ENCODE measurements around the gene PROX2. TPM values are rescaled to one million over a fixed set of nuclear protein-coding genes. Genes with fewer than 3 reads are reported as not detected.
A peak's percentile ranks its signal among the peaks of the same experiment; 100 is the strongest.

PROX2 gene
- total RNA-seq, 2 experiments from 2014 or later, result 0.07 to 0.41 TPM

DNA sequence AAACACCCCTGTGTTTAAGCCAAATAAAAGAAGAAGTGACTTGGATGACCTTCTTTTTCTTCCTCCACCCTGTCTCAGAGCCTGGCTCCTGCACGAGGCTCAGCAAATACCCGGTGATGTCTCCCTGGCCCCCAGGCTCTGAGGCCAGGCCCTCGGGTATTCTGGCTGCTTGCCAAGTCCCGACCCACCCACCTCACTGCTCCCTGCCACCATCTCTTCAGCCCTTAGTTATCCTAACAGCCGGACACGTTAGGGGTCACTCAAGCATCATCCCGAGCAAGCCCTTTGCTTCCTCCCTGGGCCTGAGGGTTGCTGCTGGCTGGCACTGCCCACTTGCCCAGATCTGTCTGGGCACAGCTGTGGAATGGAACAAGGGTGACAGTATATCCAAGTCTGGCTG is 39.9 kb upstream of the PROX2 start:
- Mint-ChIP-seq H3K4me3 (no peak overlapping the region), H3K27ac (no peak overlapping the region), H3K4me1 (ENCODE audit: low read depth) (no peaks in the 10 kb centered on the region), H3K36me3 (ENCODE audit: low read depth) (peaks cover 4% of the 10 kb centered on the region), H3K9me3 (no peaks in the 10 kb centered on the region), H3K27me3 (ENCODE audit: low read depth) (no peaks in the 10 kb centered on the region)
- intact Hi-C loops (cut with micrococcal nuclease), result loop anchor here (2.0 kb wide), 1 partner anchor 387 kb away; no protein-coding TSS in a partner anchor
- no peak for DNase-seq
- CTCF ChIA-PET, result interaction anchor here (1.2 kb wide), 1 partner anchor 14 kb away, joined by 3 read pairs; no protein-coding TSS in a partner anchor

DNA sequence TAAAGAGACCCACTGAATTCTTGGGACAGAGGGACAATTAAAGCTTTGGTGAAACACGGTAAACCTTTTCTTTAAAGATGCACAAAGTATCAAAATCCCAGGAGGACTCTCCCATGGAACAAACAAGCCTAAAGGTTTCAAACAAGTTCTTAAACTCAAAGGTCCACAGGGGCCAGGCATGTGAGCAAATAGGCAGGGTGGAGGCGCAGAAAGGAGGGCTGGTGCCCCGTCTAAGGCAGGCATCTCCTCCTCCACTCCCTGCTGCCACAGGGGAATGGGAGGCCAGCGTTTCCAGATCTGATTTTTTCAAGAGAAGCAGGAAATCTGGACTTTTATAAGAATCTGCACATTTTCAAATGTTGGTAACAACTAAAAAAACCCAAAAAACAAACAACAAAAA is 39.5 kb upstream of the PROX2 start:
- no peaks in the 10 kb centered on the region for H3K9me3 Mint-ChIP-seq
- H3K27me3 Mint-ChIP-seq (ENCODE audit: low read depth), result no peaks in the 10 kb centered on the region
- CTCF ChIA-PET, result interaction anchor here (1.2 kb wide), 1 partner anchor 15 kb away, joined by 3 read pairs; no protein-coding TSS in a partner anchor
- peaks cover 4% of the 10 kb centered on the region for H3K36me3 Mint-ChIP-seq (ENCODE audit: low read depth)
- no peak for DNase-seq
- no peaks in the 10 kb centered on the region for H3K4me1 Mint-ChIP-seq (ENCODE audit: low read depth)
- intact Hi-C loops (cut with micrococcal nuclease), result loop anchor here (2.0 kb wide), 1 partner anchor 387 kb away; no protein-coding TSS in a partner anchor
- H3K27ac Mint-ChIP-seq, result no peak overlapping the region
- no peak overlapping the region for H3K4me3 Mint-ChIP-seq

DNA sequence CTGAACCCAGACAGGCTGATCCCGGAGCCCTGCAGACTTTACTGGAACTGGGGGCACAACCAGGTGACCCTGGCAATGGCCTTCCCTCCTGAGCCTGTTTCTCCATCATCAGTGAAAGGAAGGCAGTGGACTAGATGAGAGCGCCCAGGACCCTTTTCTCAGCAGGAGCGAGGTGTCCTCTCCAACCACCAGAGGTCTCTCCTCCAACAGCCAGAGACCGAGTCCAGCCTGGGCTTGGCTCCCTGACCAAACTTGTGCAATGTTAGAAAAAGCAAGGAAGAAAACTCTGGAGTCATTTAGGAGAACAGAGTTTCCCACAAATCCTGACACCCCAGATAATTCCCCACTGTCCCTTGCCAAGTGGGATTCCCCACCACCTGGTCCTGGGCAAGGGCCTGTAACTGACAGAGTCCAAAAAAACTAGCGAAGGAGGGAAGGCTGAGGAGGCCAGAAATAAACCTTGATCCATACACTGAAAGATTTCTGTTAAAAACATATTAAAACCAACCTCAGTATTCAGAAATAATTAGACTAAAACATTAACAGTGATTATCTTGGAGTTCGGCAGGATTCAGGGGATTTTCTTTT is 38.1 kb upstream of the PROX2 start:
- CTCF ChIA-PET, result no interaction called here
- intact Hi-C loops (cut with micrococcal nuclease), result loop anchor here (1.0 to 2.0 kb wide), 2 partner anchors 174 to 389 kb away; no protein-coding TSS in a partner anchor
- no peak overlapping the region for H3K27ac Mint-ChIP-seq
- H3K9me3 Mint-ChIP-seq, result no peaks in the 10 kb centered on the region
- no peak overlapping the region for H3K4me3 Mint-ChIP-seq
- peaks cover 4% of the 10 kb centered on the region for H3K36me3 Mint-ChIP-seq (ENCODE audit: low read depth)
- no peaks in the 10 kb centered on the region for H3K27me3 Mint-ChIP-seq (ENCODE audit: low read depth)
- DNase-seq, result peak; percentile 38
- no peaks in the 10 kb centered on the region for H3K4me1 Mint-ChIP-seq (ENCODE audit: low read depth)

DNA sequence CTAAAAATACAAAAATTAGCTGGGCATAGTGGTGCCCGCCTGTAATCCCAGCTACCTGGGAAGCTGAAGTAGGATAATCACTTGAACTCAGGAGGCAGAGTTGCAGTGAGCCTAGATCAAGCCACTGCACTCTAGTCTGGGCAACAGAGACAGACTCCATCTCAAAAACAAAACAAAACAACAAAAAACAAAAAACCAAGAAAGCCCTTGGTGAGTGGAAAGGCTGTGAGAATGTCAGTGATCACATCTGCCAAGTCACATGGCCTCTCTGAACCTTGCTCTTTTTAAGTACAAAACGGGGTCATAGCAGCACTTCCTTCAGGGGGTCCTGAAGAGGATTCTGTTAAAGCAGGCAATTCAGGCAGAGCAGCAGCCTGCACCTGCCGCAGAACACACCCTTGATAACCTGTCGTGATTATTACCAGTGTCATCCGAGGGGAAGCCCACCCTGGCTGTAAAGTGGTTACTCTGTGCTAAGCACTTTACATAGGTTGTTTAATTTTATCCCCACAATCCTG is 37.5 kb upstream of the PROX2 start:
- no peaks in the 10 kb centered on the region for H3K27me3 Mint-ChIP-seq (ENCODE audit: low read depth)
- CTCF ChIA-PET, result interaction anchor here (17.5 kb wide), 1 partner anchor 55 kb away, joined by 379 read pairs; no protein-coding TSS in a partner anchor
- intact Hi-C loops (cut with micrococcal nuclease), result no loop called here
- no peak overlapping the region for H3K4me3 Mint-ChIP-seq
- H3K27ac Mint-ChIP-seq, result no peak overlapping the region
- DNase-seq, result no peak
- H3K9me3 Mint-ChIP-seq, result no peaks in the 10 kb centered on the region
- H3K36me3 Mint-ChIP-seq (ENCODE audit: low read depth), result peaks cover 4% of the 10 kb centered on the region
- no peaks in the 10 kb centered on the region for H3K4me1 Mint-ChIP-seq (ENCODE audit: low read depth)

DNA sequence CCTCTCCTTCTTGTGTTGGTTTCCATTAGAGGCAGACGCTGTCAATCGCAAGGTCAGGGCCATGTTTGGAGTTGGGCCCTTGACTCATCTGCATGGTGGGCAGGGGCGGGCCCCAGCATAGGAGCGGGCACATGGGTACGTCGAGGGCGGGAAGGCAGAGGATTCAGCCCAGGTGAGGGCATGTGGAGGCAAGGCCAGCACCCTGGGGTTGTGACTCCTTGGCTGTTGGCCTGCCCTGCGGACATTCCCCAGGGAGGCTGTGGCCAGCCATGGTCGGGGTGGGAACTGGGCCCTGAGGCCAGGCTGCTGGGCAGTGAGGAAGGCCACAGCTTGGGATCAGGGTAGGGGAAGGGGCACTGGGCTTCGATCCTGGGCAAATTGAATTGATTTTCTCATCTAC is 36.9 kb upstream of the PROX2 start:
- Mint-ChIP-seq H3K36me3 (ENCODE audit: low read depth) (peaks cover 4% of the 10 kb centered on the region), H3K9me3 (no peaks in the 10 kb centered on the region), H3K4me1 (ENCODE audit: low read depth) (no peaks in the 10 kb centered on the region), H3K4me3 (no peak overlapping the region), H3K27me3 (ENCODE audit: low read depth) (no peaks in the 10 kb centered on the region), H3K27ac (no peak overlapping the region)
- DNase-seq, result no peak
- intact Hi-C loops (cut with micrococcal nuclease), result no loop called here
- CTCF ChIA-PET, result interaction anchor here (17.5 kb wide), 1 partner anchor 54 kb away, joined by 379 read pairs; no protein-coding TSS in a partner anchor

DNA sequence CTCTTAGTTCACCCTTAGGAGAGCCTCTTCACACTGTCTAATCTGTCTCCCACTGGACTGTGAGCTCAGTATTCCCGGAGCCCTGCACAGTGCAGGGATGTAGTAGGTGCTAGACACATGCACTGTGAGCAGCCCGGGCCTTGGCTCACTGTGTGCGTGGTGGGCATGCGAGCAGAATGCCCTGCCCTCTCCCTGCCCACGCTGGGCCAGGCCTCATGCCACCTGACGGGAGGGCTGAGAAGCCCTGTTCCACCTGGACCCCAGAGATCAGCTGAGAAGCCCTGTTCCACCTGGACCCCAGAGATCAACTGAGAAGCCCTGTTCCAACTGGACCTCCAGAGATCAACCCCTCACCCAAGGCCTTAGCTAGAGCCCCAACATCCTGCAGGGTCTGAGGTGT is 36.2 kb upstream of the PROX2 start:
- no peak overlapping the region for H3K4me3 Mint-ChIP-seq
- intact Hi-C loops (cut with micrococcal nuclease), result no loop called here
- peaks cover 2% of the 10 kb centered on the region for H3K36me3 Mint-ChIP-seq (ENCODE audit: low read depth)
- DNase-seq, result no peak
- peak overlapping the region; percentile 18 for H3K27ac Mint-ChIP-seq
- no peaks in the 10 kb centered on the region for H3K9me3 Mint-ChIP-seq
- CTCF ChIA-PET, result interaction anchor here (17.5 kb wide), 1 partner anchor 53 kb away, joined by 379 read pairs; no protein-coding TSS in a partner anchor
- H3K27me3 Mint-ChIP-seq (ENCODE audit: low read depth), result no peaks in the 10 kb centered on the region
- no peaks in the 10 kb centered on the region for H3K4me1 Mint-ChIP-seq (ENCODE audit: low read depth)

DNA sequence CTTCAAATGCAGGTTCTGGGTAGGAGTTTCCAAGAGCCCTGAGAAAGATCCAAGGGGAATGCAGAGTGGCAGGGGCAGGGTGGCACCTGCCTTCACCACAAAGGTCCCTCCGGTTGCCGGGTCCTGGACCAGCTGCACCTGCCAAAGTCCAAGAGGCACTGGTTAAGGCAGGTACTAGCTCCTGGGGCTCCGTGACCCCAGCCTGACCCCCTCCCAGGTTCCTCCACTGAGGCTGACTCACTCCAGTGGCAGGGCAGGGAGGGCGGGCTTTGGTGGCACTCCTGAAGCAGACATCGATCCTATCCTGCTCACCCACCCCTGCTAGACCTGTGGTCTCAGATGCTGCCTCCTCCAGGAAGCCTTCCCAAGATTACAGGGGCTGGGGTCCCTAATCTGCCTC is 35.8 kb upstream of the PROX2 start:
- DNase-seq, result no peak
- no peaks in the 10 kb centered on the region for H3K9me3 Mint-ChIP-seq
- no peak overlapping the region for H3K27ac Mint-ChIP-seq
- H3K27me3 Mint-ChIP-seq (ENCODE audit: low read depth), result no peaks in the 10 kb centered on the region
- CTCF ChIA-PET, result interaction anchor here (17.5 kb wide), 1 partner anchor 53 kb away, joined by 379 read pairs; no protein-coding TSS in a partner anchor
- H3K4me3 Mint-ChIP-seq, result no peak overlapping the region
- H3K4me1 Mint-ChIP-seq (ENCODE audit: low read depth), result no peaks in the 10 kb centered on the region
- H3K36me3 Mint-ChIP-seq (ENCODE audit: low read depth), result peaks cover 2% of the 10 kb centered on the region
- intact Hi-C loops (cut with micrococcal nuclease), result no loop called here

DNA sequence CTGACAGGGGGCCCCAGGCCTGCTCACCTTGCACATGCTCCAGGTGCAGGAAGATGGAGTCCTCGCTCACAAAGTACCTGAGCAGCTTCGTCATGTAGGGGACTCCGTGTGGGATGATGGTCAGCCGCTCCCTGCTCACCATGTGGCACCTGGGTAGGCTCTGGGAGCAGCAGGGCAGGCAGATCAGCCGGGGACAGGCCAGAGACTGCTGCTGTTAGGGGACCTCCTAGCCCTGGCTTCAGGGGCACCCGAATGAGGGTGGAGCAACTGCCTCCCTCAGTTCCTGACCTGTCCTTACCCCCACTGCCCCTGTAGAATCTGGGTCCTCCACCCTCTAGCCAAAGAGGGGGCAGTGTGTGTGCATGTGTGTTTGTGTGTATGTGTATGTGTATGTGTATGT is 35.3 kb upstream of the PROX2 start:
- peaks cover 2% of the 10 kb centered on the region for H3K36me3 Mint-ChIP-seq (ENCODE audit: low read depth)
- H3K4me3 Mint-ChIP-seq, result no peak overlapping the region
- CTCF ChIA-PET, result interaction anchor here (17.5 kb wide), 1 partner anchor 52 kb away, joined by 379 read pairs; no protein-coding TSS in a partner anchor
- H3K4me1 Mint-ChIP-seq (ENCODE audit: low read depth), result no peaks in the 10 kb centered on the region
- intact Hi-C loops (cut with micrococcal nuclease), result no loop called here
- DNase-seq, result no peak
- no peaks in the 10 kb centered on the region for H3K27me3 Mint-ChIP-seq (ENCODE audit: low read depth)
- no peaks in the 10 kb centered on the region for H3K9me3 Mint-ChIP-seq
- H3K27ac Mint-ChIP-seq, result no peak overlapping the region

DNA sequence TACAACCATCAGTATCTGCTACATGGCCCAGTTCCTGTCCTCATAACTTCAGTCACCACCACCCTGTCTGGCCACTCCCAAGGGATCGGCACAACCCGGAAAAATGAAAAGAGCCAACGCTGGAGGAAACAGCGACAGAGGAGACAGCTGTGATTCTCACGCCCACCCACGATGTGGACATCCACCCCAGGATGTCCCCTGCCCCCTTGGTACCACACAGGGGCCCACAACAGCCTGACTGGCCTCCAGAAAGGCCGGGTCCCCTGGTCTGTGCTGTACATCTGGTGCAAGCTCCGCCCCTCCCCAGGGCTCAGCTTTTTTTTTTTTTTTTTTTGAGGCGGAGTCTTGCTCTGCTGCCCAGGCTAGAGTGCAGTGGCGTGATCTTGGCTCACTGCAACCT is 34.6 kb upstream of the PROX2 start:
- intact Hi-C loops (cut with micrococcal nuclease), result no loop called here
- H3K4me3 Mint-ChIP-seq, result no peak overlapping the region
- no peaks in the 10 kb centered on the region for H3K27me3 Mint-ChIP-seq (ENCODE audit: low read depth)
- CTCF ChIA-PET, result interaction anchor here (0.6 to 17.5 kb wide), 2 partner anchors 52 to 114 kb away, joined by 3 to 379 read pairs; no protein-coding TSS in a partner anchor
- H3K4me1 Mint-ChIP-seq (ENCODE audit: low read depth), result peaks cover 3% of the 10 kb centered on the region
- DNase-seq, result no peak
- H3K36me3 Mint-ChIP-seq (ENCODE audit: low read depth), result peaks cover 2% of the 10 kb centered on the region
- no peaks in the 10 kb centered on the region for H3K9me3 Mint-ChIP-seq
- no peak overlapping the region for H3K27ac Mint-ChIP-seq

DNA sequence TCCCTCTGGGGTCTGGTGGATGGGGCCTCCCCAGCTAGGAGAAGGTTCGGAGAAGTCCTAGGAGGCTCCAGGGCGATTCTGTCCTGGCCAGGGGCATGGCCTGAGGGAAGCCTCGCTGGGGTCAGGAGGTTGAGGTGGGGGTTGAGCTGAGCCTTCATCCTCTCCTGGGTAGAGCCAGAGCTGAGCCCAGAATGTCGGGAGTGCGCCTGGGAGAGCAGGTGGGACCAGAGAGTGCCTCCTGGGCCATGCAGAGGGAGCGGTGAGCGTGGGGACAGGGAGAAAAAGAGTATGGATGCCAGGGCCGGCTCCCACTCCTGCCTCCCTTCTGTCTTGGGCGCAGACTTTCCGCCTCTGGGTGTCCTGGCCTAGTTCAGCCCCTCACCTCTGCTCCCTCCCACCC is 34.0 kb upstream of the PROX2 start:
- H3K36me3 Mint-ChIP-seq (ENCODE audit: low read depth), result peaks cover 2% of the 10 kb centered on the region
- no peaks in the 10 kb centered on the region for H3K27me3 Mint-ChIP-seq (ENCODE audit: low read depth)
- no peak overlapping the region for H3K27ac Mint-ChIP-seq
- H3K9me3 Mint-ChIP-seq, result no peaks in the 10 kb centered on the region
- intact Hi-C loops (cut with micrococcal nuclease), result no loop called here
- no peak overlapping the region for H3K4me3 Mint-ChIP-seq
- DNase-seq, result no peak
- CTCF ChIA-PET, result interaction anchor here (0.6 to 17.5 kb wide), 3 partner anchors 51 to 113 kb away, joined by 3 to 379 read pairs (median 3); no protein-coding TSS in a partner anchor
- H3K4me1 Mint-ChIP-seq (ENCODE audit: low read depth), result peaks cover 5% of the 10 kb centered on the region

DNA sequence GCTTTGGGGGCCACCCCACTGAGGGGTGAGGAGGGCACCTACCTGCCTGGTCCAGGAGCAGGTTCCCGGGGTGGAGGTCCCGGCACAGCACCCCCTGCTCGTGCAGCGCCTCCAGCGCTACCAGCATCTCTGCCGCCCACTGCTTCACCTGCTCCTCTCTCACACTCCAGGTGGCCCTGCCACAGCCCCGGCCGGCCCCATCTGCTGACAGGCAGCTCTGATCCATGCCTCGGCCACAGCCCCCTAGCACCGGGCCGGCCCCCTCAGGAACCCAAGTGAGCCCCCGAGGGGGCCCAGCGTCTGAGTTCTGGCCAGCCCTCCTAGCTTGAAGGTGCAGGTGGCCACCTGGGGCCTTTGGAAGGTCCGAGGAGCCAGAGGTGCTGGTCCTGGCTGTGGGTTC is 33.6 kb upstream of the PROX2 start:
- intact Hi-C loops (cut with micrococcal nuclease), result no loop called here
- DNase-seq, result no peak
- no peak overlapping the region for H3K27ac Mint-ChIP-seq
- H3K27me3 Mint-ChIP-seq (ENCODE audit: low read depth), result no peaks in the 10 kb centered on the region
- H3K36me3 Mint-ChIP-seq (ENCODE audit: low read depth), result peaks cover 2% of the 10 kb centered on the region
- CTCF ChIA-PET, result interaction anchor here (0.6 to 17.5 kb wide), 2 partner anchors 51 to 61 kb away, joined by 3 to 379 read pairs; no protein-coding TSS in a partner anchor
- peaks cover 5% of the 10 kb centered on the region for H3K4me1 Mint-ChIP-seq (ENCODE audit: low read depth)
- no peaks in the 10 kb centered on the region for H3K9me3 Mint-ChIP-seq
- no peak overlapping the region for H3K4me3 Mint-ChIP-seq

DNA sequence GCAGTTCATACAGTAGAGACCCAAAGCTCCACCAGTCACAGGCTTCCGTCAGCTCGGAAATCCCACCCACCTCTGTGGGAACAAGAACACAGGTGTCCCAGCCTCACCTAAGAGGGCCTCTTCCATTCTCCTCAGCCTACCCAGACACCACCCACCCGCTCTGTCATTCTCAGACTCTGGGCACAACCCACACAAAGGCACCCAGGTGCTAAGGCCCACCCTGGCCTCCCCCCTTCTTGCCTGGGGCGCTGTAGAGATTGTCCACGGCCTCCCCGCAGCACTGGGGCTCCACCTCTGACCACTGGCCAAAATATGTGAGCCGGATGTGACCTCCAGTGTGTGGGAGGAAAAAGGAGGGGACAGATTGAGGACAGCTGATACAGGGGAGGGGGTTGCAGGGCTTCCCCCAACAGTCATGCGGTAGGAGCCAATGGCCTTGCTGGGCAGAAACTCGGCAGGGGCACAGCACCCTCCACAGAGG is 33.0 kb upstream of the PROX2 start:
- H3K27me3 Mint-ChIP-seq (ENCODE audit: low read depth), result no peaks in the 10 kb centered on the region
- H3K4me3 Mint-ChIP-seq, result no peak overlapping the region
- peaks cover 5% of the 10 kb centered on the region for H3K4me1 Mint-ChIP-seq (ENCODE audit: low read depth)
- H3K9me3 Mint-ChIP-seq, result no peaks in the 10 kb centered on the region
- no peak overlapping the region for H3K27ac Mint-ChIP-seq
- CTCF ChIA-PET, result interaction anchor here (1.3 to 17.5 kb wide), 2 partner anchors 38 to 50 kb away, joined by 3 to 379 read pairs; no protein-coding TSS in a partner anchor
- intact Hi-C loops (cut with micrococcal nuclease), result no loop called here
- no peak for DNase-seq
- H3K36me3 Mint-ChIP-seq (ENCODE audit: low read depth), result peaks cover 4% of the 10 kb centered on the region
